Muscle of back (tissue), 13 donors: ENCODE measurements around the gene FYN. TPM values are rescaled to one million over a fixed set of nuclear protein-coding genes. Genes with fewer than 3 reads are reported as not detected.
A peak's percentile ranks its signal among the peaks of the same experiment; 100 is the strongest.
"Not testable (repeated sequence)": the region's sequence is repeated elsewhere in the genome, so short reads cannot be mapped to it uniquely, and the experiment has no call there.

ENCODE experiments used
- DNase-seq, 3 donors: peaks; one replicate each; pipeline versions ENCODE4 v3.0.0 to v3.0.0-alpha.2; 2013
- long read RNA-seq, 9 donors: transcript quantifications; one replicate each; lab custom pipeline, GENCODE V29; 2026
- polyA plus RNA-seq, 10 donors: library from polyadenylated mRNA; unstranded; fragments of 120-200 nt; gene quantifications; one replicate each; pipeline ENCODE4 v1.2.1, GENCODE V29; 2013; ENCODE audit not compliant: insufficient read length in 10 of 10

FYN gene
- polyA plus RNA-seq: 100 to 1,000 TPM; 119 to 184 (median 154) TPM
- long read RNA-seq, donor 1, transcript FYN-202 (14 exons, 3,628 nt): major isoform, 8 of 17 reads
- long read RNA-seq, donor 1, partial matches to known transcripts: 7 of 17 reads
- long read RNA-seq, donor 1, other reads (novel, unspliced or antisense): 0 of 17 reads
- long read RNA-seq, donor 2, transcript FYN-202 (14 exons, 3,628 nt): major isoform, 6 of 27 reads
- long read RNA-seq, donor 2, partial matches to known transcripts: 19 of 27 reads
- long read RNA-seq, donor 2, other reads (novel, unspliced or antisense): 0 of 27 reads
- long read RNA-seq, donor 3: 0 reads
- long read RNA-seq, donor 4, partial matches to known transcripts: 0 of 4 reads
- long read RNA-seq, donor 4, other reads (novel, unspliced or antisense): 0 of 4 reads
- long read RNA-seq, donor 5, transcript FYN-202 (14 exons, 3,628 nt): major isoform, 6 of 38 reads
- long read RNA-seq, donor 5, partial matches to known transcripts: 29 of 38 reads
- long read RNA-seq, donor 5, other reads (novel, unspliced or antisense): 0 of 38 reads
- long read RNA-seq, donor 6, partial matches to known transcripts: 0 of 4 reads
- long read RNA-seq, donor 6, other reads (novel, unspliced or antisense): 0 of 4 reads
- long read RNA-seq, donor 7, transcript FYN-202 (14 exons, 3,628 nt): major isoform, 9 of 18 reads
- long read RNA-seq, donor 7, partial matches to known transcripts: 7 of 18 reads
- long read RNA-seq, donor 7, other reads (novel, unspliced or antisense): 0 of 18 reads
- long read RNA-seq, donor 8, transcript FYN-202 (14 exons, 3,628 nt): major isoform, 10 of 25 reads
- long read RNA-seq, donor 8, partial matches to known transcripts: 13 of 25 reads
- long read RNA-seq, donor 8, other reads (novel, unspliced or antisense): 0 of 25 reads
- long read RNA-seq, donor 9, partial matches to known transcripts: 0 of 1 reads
- long read RNA-seq, donor 9, other reads (novel, unspliced or antisense): 0 of 1 reads

- DNase-seq: peak; percentile 98 to 99 (median 98)
Observed at GRCh38 chr6:111873178-111874024, at the start of gene FYN. Gene FYN, minus strand, starts transcription at chr6:111873452. Its CDS starts 153,401 bp downstream, at chr6:111720051.

- DNase-seq: peak in 2 of 3 donors; percentile 5 to 58
Observed at GRCh38 chr6:111922454-111923297, 49.4 kb upstream of the FYN start.

GRCh38 chr6:111921103-111921502 lies 47.9 kb upstream of the FYN start:
- DNase-seq: no peak

- no peak for DNase-seq
Observed at GRCh38 chr6:111920578-111920977, 47.3 kb upstream of the FYN start.

GRCh38 chr6:111918825-111919224 lies 45.6 kb upstream of the FYN start:
- DNase-seq: peak; percentile 64 to 83 (median 72)

GRCh38 chr6:111916747-111917146 lies 43.5 kb upstream of the FYN start:
- DNase-seq: no peak

GRCh38 chr6:111914617-111915016 lies 41.4 kb upstream of the FYN start:
- DNase-seq: no peak

- DNase-seq: no peak
Observed at GRCh38 chr6:111912904-111913303, 39.7 kb upstream of the FYN start.

GRCh38 chr6:111911428-111911827 lies 38.2 kb upstream of the FYN start:
- DNase-seq: no peak

GRCh38 chr6:111909238-111909637 lies 36.0 kb upstream of the FYN start:
- DNase-seq: no peak

GRCh38 chr6:111908365-111908764 lies 35.1 kb upstream of the FYN start:
- DNase-seq: not testable (repeated sequence)

- no peak for DNase-seq
Observed at GRCh38 chr6:111900735-111901134, 27.5 kb upstream of the FYN start.

GRCh38 chr6:111899531-111899930 lies 26.3 kb upstream of the FYN start:
- DNase-seq: no peak

- no peak for DNase-seq
Observed at GRCh38 chr6:111898452-111898851, 25.2 kb upstream of the FYN start.

GRCh38 chr6:111894951-111895350 lies 21.7 kb upstream of the FYN start:
- DNase-seq: no peak

GRCh38 chr6:111894272-111894671 lies 21.0 kb upstream of the FYN start:
- no peak for DNase-seq

GRCh38 chr6:111892431-111892830 lies 19.2 kb upstream of the FYN start:
- DNase-seq: no peak

- no peak for DNase-seq
Observed at GRCh38 chr6:111890988-111891387, 17.7 kb upstream of the FYN start.

- peak; percentile 46 to 90 (median 77) for DNase-seq
Observed at GRCh38 chr6:111888928-111889695, 15.9 kb upstream of the FYN start.

- not testable (repeated sequence) for DNase-seq
Observed at GRCh38 chr6:111886793-111887192, 13.5 kb upstream of the FYN start.
